SU-DHL-6 (cell line): ENCODE results near the gene TRUB1.

ENCODE experiments used
- H2AFZ ChIP-seq: fragments of 200-600 bp; sonication (generic); 2 replicates; pipeline ENCODE4 v1.6.1; 2014; ENCODE audit warnings: low read depth, mild to moderate bottlenecking, moderate library complexity, mixed read lengths, antibody characterized with exemption, low read length; ENCODE audit not compliant: severe bottlenecking
- H3F3A ChIP-seq: fragments of 200-600 bp; shearing (Covaris generic); 2 replicates; pipeline ENCODE4 v1.6.0; 2016; ENCODE audit warnings: antibody characterized with exemption, mild to moderate bottlenecking; ENCODE audit not compliant: insufficient read depth
- H3K27ac ChIP-seq: fragments of 200-600 bp; sonication (generic); 2 replicates; pipeline ENCODE4 v1.5.1; 2016; ENCODE audit warnings: low read depth, mild to moderate bottlenecking, low read length, moderate library complexity, mixed read lengths
- H3K27me3 ChIP-seq: fragments of 200-600 bp; sonication (generic), shearing (Covaris generic); 2 replicates; pipeline ENCODE4 v1.6.0; 2014; ENCODE audit warnings: mild to moderate bottlenecking, low read length
- H3K36me3 ChIP-seq: fragments of 200-600 bp; sonication (generic); 2 replicates; pipeline ENCODE4 v1.6.1; 2014; ENCODE audit warnings: mild to moderate bottlenecking, low read length, mixed read lengths
- H3K4me2 ChIP-seq: fragments of 300-600, 200-600 bp; shearing (Covaris generic), sonication (generic); 2 replicates; pipeline ENCODE4 v1.6.0; 2014; ENCODE audit warnings: low read length, low read depth, mild to moderate bottlenecking; ENCODE audit not compliant: poor library complexity, severe bottlenecking
- H3K4me3 ChIP-seq: fragments of 200-600 bp; sonication (generic); 2 replicates; pipeline ENCODE4 v1.5.1; 2014; ENCODE audit warnings: antibody characterized with exemption, low read length, mild to moderate bottlenecking, mixed read lengths; ENCODE audit not compliant: insufficient read depth, poor library complexity, severe bottlenecking
- H3K79me2 ChIP-seq: fragments of 200-600 bp; sonication (generic); 2 replicates; pipeline ENCODE4 v1.6.1; 2014; ENCODE audit warnings: mild to moderate bottlenecking, low read length, moderate library complexity; ENCODE audit not compliant: insufficient read depth
- H3K9ac ChIP-seq: fragments of 200-600 bp; sonication (generic); 2 replicates; pipeline ENCODE4 v1.7.0; 2014; ENCODE audit warnings: mild to moderate bottlenecking, low read length
- H3K9me2 ChIP-seq: fragments of 200-600 bp; sonication (generic); replicated peaks from 2 replicates; pipeline ENCODE4 v1.6.1; 2014; ENCODE audit warnings: low read length; ENCODE audit not compliant: insufficient read depth
- H3K9me3 ChIP-seq: fragments of 200-600 bp; sonication (generic); 2 replicates; pipeline ENCODE4 v1.6.1; 2014; ENCODE audit warnings: low read length, mixed read lengths; ENCODE audit not compliant: insufficient read depth
- H4K20me1 ChIP-seq: fragments of 200-600 bp; sonication (generic); 2 replicates; pipeline ENCODE4 v1.6.1; 2014; ENCODE audit warnings: low read depth, mild to moderate bottlenecking, antibody characterized with exemption, low read length, moderate library complexity, mixed read lengths
- CTCF ChIP-seq: fragments of 200-600 bp; sonication (generic); IDR thresholded peaks from one replicate; pipeline ENCODE4 v1.5.1; 2017; ENCODE audit warnings: antibody characterized with exemption, mild to moderate bottlenecking, low read length, moderate library complexity; ENCODE audit not compliant: insufficient read depth, poor library complexity, severe bottlenecking
- EZH2phosphoT487 ChIP-seq: fragments of 200-600 bp; sonication (generic), shearing (Covaris generic); conservative IDR thresholded peaks from 2 replicates; pipeline ENCODE4 v1.6.1; 2018; ENCODE audit warnings: mild to moderate bottlenecking, antibody characterized with exemption, low read length, moderate library complexity, mixed read lengths

TRUB1 gene

DNA sequence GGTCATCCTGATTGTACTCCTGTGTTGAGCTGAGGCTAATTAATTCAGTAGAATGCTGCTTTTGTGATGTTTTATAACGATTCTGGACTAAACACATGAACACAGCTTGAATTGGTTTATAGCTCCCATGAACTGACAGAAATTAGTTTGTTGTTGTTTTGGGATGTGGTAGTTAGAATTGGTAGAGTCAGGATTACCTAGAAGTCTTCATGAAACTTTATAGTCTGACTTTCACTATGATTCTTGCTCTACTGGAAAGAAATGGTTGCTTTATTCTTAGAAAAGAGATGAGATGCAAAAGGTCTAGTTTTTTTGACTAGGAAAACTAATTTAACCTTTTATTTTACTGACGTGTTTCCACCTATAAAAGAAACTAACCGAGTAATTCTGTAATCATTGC is 23.4 kb upstream of the TRUB1 start:
- Histone ChIP-seq H3K36me3 (no peaks in the 10 kb centered on the region), H3K4me3 (no peak overlapping the region), H4K20me1 (no peaks in the 10 kb centered on the region), H3K9ac (no peak overlapping the region), H3K4me2 (no peak overlapping the region), H3K27me3 (no peaks in the 10 kb centered on the region), H3K9me3 (no peaks in the 10 kb centered on the region), H2AFZ (no peak overlapping the region), H3K9me2 (no peaks in the 10 kb centered on the region), H3K27ac (no peak overlapping the region), H3K79me2 (no peaks in the 10 kb centered on the region), H3F3A (no peaks in the 10 kb centered on the region)
- TF ChIP-seq CTCF (no peak), EZH2phosphoT487 (no peak)

GRCh38 chr10:114915294-114915693 is 22.7 kb upstream of the TRUB1 start:
- Histone ChIP-seq H3K9me3 (no peaks in the 10 kb centered on the region), H3K9me2 (no peaks in the 10 kb centered on the region), H2AFZ (no peak overlapping the region), H3K4me3 (no peak overlapping the region), H3K27me3 (no peaks in the 10 kb centered on the region), H3F3A (no peaks in the 10 kb centered on the region), H4K20me1 (no peaks in the 10 kb centered on the region), H3K27ac (no peak overlapping the region), H3K79me2 (no peaks in the 10 kb centered on the region), H3K36me3 (no peaks in the 10 kb centered on the region), H3K9ac (no peak overlapping the region), H3K4me2 (no peak overlapping the region)
- TF ChIP-seq CTCF (no peak), EZH2phosphoT487 (no peak)

DNA sequence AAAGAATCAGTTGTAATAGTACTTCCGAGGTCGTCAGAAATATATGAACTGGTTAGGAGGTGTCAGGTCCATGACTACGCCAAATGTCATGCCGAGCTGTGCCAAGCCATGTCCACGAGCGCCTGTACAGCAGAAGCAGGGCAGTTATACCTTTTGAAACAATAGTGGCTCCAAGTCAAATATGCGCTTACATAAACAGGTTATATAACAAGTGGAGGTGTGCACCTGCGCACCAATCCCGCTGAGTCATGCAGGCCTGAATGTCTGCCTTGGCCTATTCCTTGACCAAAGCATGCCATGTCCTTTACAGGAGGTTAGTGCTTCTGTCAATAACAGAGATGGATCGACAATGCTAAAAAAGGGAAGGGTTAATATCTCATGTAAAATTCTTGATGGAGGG is 21.3 kb upstream of the TRUB1 start:
- H3K27ac ChIP-seq = no peak overlapping the region
- H3K27me3 ChIP-seq = no peaks in the 10 kb centered on the region
- no peaks in the 10 kb centered on the region for H3K9me2 ChIP-seq
- no peak overlapping the region for H3K9ac ChIP-seq
- H3K36me3 ChIP-seq = no peaks in the 10 kb centered on the region
- H3K9me3 ChIP-seq = no peaks in the 10 kb centered on the region
- H3K4me2 ChIP-seq = no peak overlapping the region
- H3K4me3 ChIP-seq = no peak overlapping the region
- no peak overlapping the region for H2AFZ ChIP-seq
- TF ChIP-seq CTCF = no peak
- TF ChIP-seq EZH2phosphoT487 = no peak
- H3F3A ChIP-seq = no peaks in the 10 kb centered on the region
- H4K20me1 ChIP-seq = no peaks in the 10 kb centered on the region
- H3K79me2 ChIP-seq = no peaks in the 10 kb centered on the region

DNA sequence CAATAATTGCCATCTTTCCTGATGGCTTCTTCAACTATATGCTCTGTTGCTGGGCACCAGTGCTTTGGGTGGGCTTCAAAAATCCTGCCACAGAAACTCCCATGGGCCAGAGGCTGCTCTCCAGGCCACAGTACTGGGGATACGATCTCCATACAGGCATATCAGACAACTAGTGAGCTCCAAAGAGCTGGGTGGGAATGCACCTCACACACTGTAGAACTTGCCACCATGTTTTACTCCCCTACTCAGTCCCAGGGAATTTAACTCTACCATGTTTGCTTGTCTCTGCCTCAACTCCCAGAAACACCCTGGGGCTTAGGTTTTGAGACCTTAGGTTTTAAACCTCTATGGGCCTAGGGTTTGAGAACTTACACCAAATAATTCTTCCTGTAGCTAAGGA is 20.5 kb upstream of the TRUB1 start:
- TF ChIP-seq CTCF = no peak
- H3K9me2 ChIP-seq = no peaks in the 10 kb centered on the region
- H3K4me2 ChIP-seq = no peak overlapping the region

More for the DNA sequence above, 20.5 kb upstream of the TRUB1 start:
- Histone ChIP-seq H3K9ac (no peak overlapping the region), H3K36me3 (no peaks in the 10 kb centered on the region), H3K79me2 (no peaks in the 10 kb centered on the region), H4K20me1 (no peaks in the 10 kb centered on the region), H3K4me3 (no peak overlapping the region), H3K9me3 (no peaks in the 10 kb centered on the region), H3F3A (no peaks in the 10 kb centered on the region), H2AFZ (no peak overlapping the region), H3K27ac (no peak overlapping the region), H3K27me3 (no peaks in the 10 kb centered on the region)
